GM12891 (cell line): Measurements from ENCODE around the gene SREBF2.

ENCODE experiments used
- POLR2A ChIP-seq: IDR thresholded peaks from 2 replicates; pipeline ENCODE4 v1.6.1; 2011; ENCODE audit warnings: low read depth, low read length, control low read depth
- POLR2AphosphoS5 ChIP-seq: IDR thresholded peaks from 2 replicates; pipeline ENCODE4 v1.6.1; 2011; ENCODE audit warnings: low read depth, low read length, control low read depth
- POU2F2 ChIP-seq: IDR thresholded peaks from 2 replicates; pipeline ENCODE4 v1.6.1; 2011; ENCODE audit warnings: low read depth, mild to moderate bottlenecking, control low read depth, low read length, moderate library complexity
- SPI1 ChIP-seq: IDR thresholded peaks from 2 replicates; pipeline ENCODE4 v1.6.1; 2011; ENCODE audit warnings: low read depth, low read length, control low read depth
- TAF1 ChIP-seq: IDR thresholded peaks from 2 replicates; pipeline ENCODE4 v1.6.1; 2011; ENCODE audit warnings: low read depth, low read length, control low read depth

GRCh38 chr22:41828516-41828915 lies 4.4 kb upstream of the SREBF2 start:
- TF ChIP-seq POLR2A (no peak), POLR2AphosphoS5 (no peak), TAF1 (no peak), SPI1 (no peak), POU2F2 (no peak)
